Endothelial cell of umbilical vein (primary cell): ENCODE measurements around the gene GRID2. TPM values are rescaled to one million over a fixed set of nuclear protein-coding genes. Genes with fewer than 3 reads are reported as not detected.

Source experiments
- BruUV-seq: library from RNA; stranded (reverse); fragments of 400-500 nt; replicated peaks from 2 replicates; lab custom pipeline; 2021; lab: Mats Ljungman, UMichigan
- CTCF ChIA-PET: fragments of 300-600, 350-600 bp; sonication (Branson Sonifier 250); formaldehyde crosslinking; loops from one replicate; lab custom pipeline; 2021; ENCODE audit warnings: antibody characterized with exemption, inconsistent platforms; lab: Charles Lee
- POLR2A ChIA-PET: fragments of 300-600, 350-600 bp; sonication (Branson Sonifier 250); formaldehyde crosslinking; loops from one replicate; lab custom pipeline; 2021; ENCODE audit warnings: antibody characterized with exemption, inconsistent platforms; lab: Charles Lee
- DNase-seq: peaks from one replicate; pipeline ENCODE4 v3.0.0-alpha.2; 2011; ENCODE audit warnings: low read depth, low spot score
- FAIRE-seq: peaks from 2 replicates; lab custom pipeline; 2011; peaks lifted over from hg19 to GRCh38; lab: Jason Lieb, UNC
- H2AFZ ChIP-seq: 2 replicates; pipeline ENCODE4 v1.6.0; 2012; ENCODE audit warnings: low read depth, low read length, control low read depth, inconsistent platforms
- H3K27ac ChIP-seq: 2 replicates; pipeline ENCODE4 v1.5.1; 2011; ENCODE audit warnings: low read depth, mild to moderate bottlenecking, control low read depth, low read length, moderate library complexity; ENCODE audit not compliant: insufficient read depth
- H3K27me3 ChIP-seq, 2 experiments: 2 replicates each; pipeline versions ENCODE4 v1.6.0 to v1.6.1; 2011; ENCODE audit warnings: low read length in 2 of 2, mixed read lengths in 1 of 2; ENCODE audit not compliant: control insufficient read depth in 2 of 2, insufficient read depth in 2 of 2
- H3K36me3 ChIP-seq, 2 experiments: 2 replicates in 1 of 2; 3 replicates in 1 of 2; pipeline ENCODE4 v1.5.1; 2011; ENCODE audit warnings: low read length in 2 of 2, mild to moderate bottlenecking in 1 of 2, moderate library complexity in 1 of 2; ENCODE audit not compliant: control insufficient read depth in 2 of 2, insufficient read depth in 2 of 2; ENCODE audit errors: extremely low read depth in 1 of 2
- H3K4me1 ChIP-seq: 3 replicates; pipeline ENCODE4 v1.5.1; 2011; ENCODE audit warnings: mild to moderate bottlenecking, low read length; ENCODE audit not compliant: control insufficient read depth, insufficient read depth; ENCODE audit errors: extremely low read depth
- H3K4me2 ChIP-seq: 2 replicates; pipeline ENCODE4 v1.6.1; 2011; ENCODE audit warnings: low read length, control low read depth, mixed read lengths; ENCODE audit not compliant: insufficient read depth
- H3K4me3 ChIP-seq, 3 experiments: fragments of 200-600 bp in 1 of 3; sonication (generic), shearing (Covaris generic) in 1 of 3; replicated peaks in 1 of 3; 2 replicates each; pipeline ENCODE4 v1.5.1; 2011 to 2016; ENCODE audit warnings: control low read depth in 3 of 3, low read length in 3 of 3, mild to moderate bottlenecking in 2 of 3, inconsistent platforms in 1 of 3, low read depth in 1 of 3, moderate library complexity in 1 of 3; ENCODE audit not compliant: insufficient read depth in 1 of 3
- H3K79me2 ChIP-seq: 2 replicates; pipeline ENCODE4 v1.6.0; 2012; ENCODE audit warnings: low read length, inconsistent platforms; ENCODE audit not compliant: control insufficient read depth, insufficient read depth
- H3K9ac ChIP-seq: replicated peaks from 2 replicates; pipeline ENCODE3; 2011; ENCODE audit warnings: low read length, control low read depth; ENCODE audit not compliant: insufficient read depth; ENCODE audit errors: extremely low read depth
- H3K9me1 ChIP-seq: replicated peaks from 3 replicates; pipeline ENCODE4 v1.6.0; 2011; ENCODE audit warnings: mild to moderate bottlenecking, low read length; ENCODE audit not compliant: control insufficient read depth, insufficient read depth; ENCODE audit errors: extremely low read depth
- H3K9me3 ChIP-seq: replicated peaks from 2 replicates; pipeline ENCODE4 v1.5.1; 2012; ENCODE audit warnings: low read length, inconsistent platforms; ENCODE audit not compliant: control insufficient read depth, insufficient read depth
- H4K20me1 ChIP-seq: replicated peaks from 2 replicates; pipeline ENCODE3; 2011; ENCODE audit warnings: mild to moderate bottlenecking, low read length; ENCODE audit not compliant: control insufficient read depth, insufficient read depth; ENCODE audit errors: extremely low read depth
- EZH2 ChIP-seq: IDR thresholded peaks from 2 replicates; pipeline ENCODE4 v1.6.1; 2012; ENCODE audit warnings: borderline replicate concordance, low read depth, mild to moderate bottlenecking, moderate library complexity, low read length, inconsistent platforms; ENCODE audit not compliant: severe bottlenecking
- FOS ChIP-seq: IDR thresholded peaks from 2 replicates; pipeline ENCODE4 v1.6.1; 2011; ENCODE audit warnings: mild to moderate bottlenecking, low read length, moderate library complexity, borderline replicate concordance; ENCODE audit not compliant: insufficient read depth
- GATA2 ChIP-seq: IDR thresholded peaks from 2 replicates; pipeline ENCODE4 v1.7.0; 2011; ENCODE audit warnings: low read depth, mild to moderate bottlenecking, moderate library complexity, mixed read lengths, low read length; ENCODE audit not compliant: insufficient read length, insufficient read depth
- JUN ChIP-seq: IDR thresholded peaks from 2 replicates; pipeline ENCODE4 v1.6.1; 2011; ENCODE audit warnings: borderline replicate concordance, low read depth; ENCODE audit not compliant: insufficient read length, insufficient read depth
- MYC ChIP-seq: IDR thresholded peaks from one replicate; pipeline ENCODE4 v1.6.1; 2011; ENCODE audit warnings: mild to moderate bottlenecking, low read depth, low read length
- POLR2A ChIP-seq: IDR thresholded peaks from 2 replicates; pipeline ENCODE4 v1.6.1; 2012; ENCODE audit warnings: low read depth, mild to moderate bottlenecking, control low read depth, low read length
- POLR2AphosphoS5 ChIP-seq: IDR thresholded peaks from 2 replicates; pipeline ENCODE4 v1.6.1; 2012; ENCODE audit warnings: low read depth, mild to moderate bottlenecking, control low read depth, low read length, moderate library complexity; ENCODE audit not compliant: insufficient read depth
- dilution Hi-C: fragments of 300-500 bp; cut with MboI; formaldehyde crosslinking; loops from one replicate; pipeline ENCODE4 v1.15.0; 2019; ENCODE audit warnings: low sequenced_read_pairs; ENCODE audit not compliant: extremely low pct_ligation_motif_present
- intact Hi-C: fragments of 100-400 bp; cut with micrococcal nuclease; formaldehyde crosslinking; loops from one replicate; pipeline ENCODE4 v1.10.0; 2022
- polyA plus RNA-seq, 4 experiments: library from polyadenylated mRNA; depleted of rRNA in 3 of 4; stranded (reverse) in 3 of 4; unstranded in 1 of 4; fragments of >200 nt; gene quantifications; 2 replicates each; pipeline versions ENCODE4 v1.2.1 to v1.2.3, GENCODE V29; 2011 to 2012; ENCODE audit warnings: missing spikeins in 1 of 4
- total RNA-seq: library from RNA; stranded (reverse); gene quantifications from 2 replicates; pipeline ENCODE4 v1.2.3, GENCODE V29; 2021
- TF ChIP-seq, protein P1 (sequence below), 2 donors: IDR thresholded peaks; 1 replicate in 1 of 2; 2 replicates in 1 of 2; pipeline ENCODE4 v1.5.1; 2011; ENCODE audit warnings: low read length in 2 of 2, mild to moderate bottlenecking in 2 of 2, moderate library complexity in 2 of 2, control low read depth in 1 of 2, inconsistent platforms in 1 of 2, low read depth in 1 of 2; ENCODE audit not compliant: insufficient read depth in 1 of 2; ENCODE audit errors: extremely low read depth in 1 of 2
- TF ChIP-seq, protein P2 (sequence below): IDR thresholded peaks from 2 replicates; pipeline ENCODE4 v1.6.1; 2011; ENCODE audit not compliant: insufficient read depth, insufficient read length

Gene GRID2
- total and polyA plus RNA-seq, 2 donors (not counting 3 experiments of a cell fraction or from before 2014, with no cell fraction given): not detected

DNA sequence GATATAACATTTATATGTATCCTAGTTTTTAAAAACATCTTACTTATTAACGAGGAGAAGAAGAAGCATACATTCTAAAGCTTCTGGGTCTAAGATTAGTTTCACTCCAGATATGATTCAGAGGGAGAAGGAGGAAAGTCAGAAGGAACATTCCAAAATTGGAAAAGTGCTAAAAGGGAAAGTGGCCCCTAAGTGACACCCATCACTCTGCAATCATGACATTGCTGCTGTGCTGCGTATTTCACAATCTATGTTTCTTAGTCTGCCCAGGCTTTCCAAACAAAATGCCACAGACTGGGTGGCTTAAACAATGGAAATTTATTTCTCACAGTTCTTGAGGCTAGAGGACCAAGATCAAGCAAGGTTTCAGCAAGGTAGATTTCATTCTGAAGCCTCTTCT lies 1452.3 kb downstream of the GRID2 start:
- DNase-seq (no peak), FAIRE-seq (no peak)
- Histone ChIP-seq H3K27ac (no peak overlapping the region), H3K9ac (no peak overlapping the region), H3K36me3 (no peaks in the 10 kb centered on the region), H3K4me1 (no peaks in the 10 kb centered on the region), H3K27me3 (no peaks in the 10 kb centered on the region), H2AFZ (no peak overlapping the region), H4K20me1 (no peaks in the 10 kb centered on the region), H3K79me2 (no peaks in the 10 kb centered on the region), H3K9me3 (no peaks in the 10 kb centered on the region), H3K9me1 (no peaks in the 10 kb centered on the region), H3K4me3 (no peak overlapping the region), H3K4me2 (no peak overlapping the region)
- no TSS peak for BruUV-seq
- intact Hi-C loops: no loop called here
- TF ChIP-seq POLR2A: no peak
- TF ChIP-seq POLR2AphosphoS5: no peak
- no peak for TF ChIP-seq FOS
- no peak for TF ChIP-seq JUN
- no peak for TF ChIP-seq MYC
- TF ChIP-seq, protein P1, sequence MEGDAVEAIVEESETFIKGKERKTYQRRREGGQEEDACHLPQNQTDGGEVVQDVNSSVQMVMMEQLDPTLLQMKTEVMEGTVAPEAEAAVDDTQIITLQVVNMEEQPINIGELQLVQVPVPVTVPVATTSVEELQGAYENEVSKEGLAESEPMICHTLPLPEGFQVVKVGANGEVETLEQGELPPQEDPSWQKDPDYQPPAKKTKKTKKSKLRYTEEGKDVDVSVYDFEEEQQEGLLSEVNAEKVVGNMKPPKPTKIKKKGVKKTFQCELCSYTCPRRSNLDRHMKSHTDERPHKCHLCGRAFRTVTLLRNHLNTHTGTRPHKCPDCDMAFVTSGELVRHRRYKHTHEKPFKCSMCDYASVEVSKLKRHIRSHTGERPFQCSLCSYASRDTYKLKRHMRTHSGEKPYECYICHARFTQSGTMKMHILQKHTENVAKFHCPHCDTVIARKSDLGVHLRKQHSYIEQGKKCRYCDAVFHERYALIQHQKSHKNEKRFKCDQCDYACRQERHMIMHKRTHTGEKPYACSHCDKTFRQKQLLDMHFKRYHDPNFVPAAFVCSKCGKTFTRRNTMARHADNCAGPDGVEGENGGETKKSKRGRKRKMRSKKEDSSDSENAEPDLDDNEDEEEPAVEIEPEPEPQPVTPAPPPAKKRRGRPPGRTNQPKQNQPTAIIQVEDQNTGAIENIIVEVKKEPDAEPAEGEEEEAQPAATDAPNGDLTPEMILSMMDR (IDR thresholded peaks at IDR 0.05; ENCODE audit: extremely low read depth in 1 of 2, insufficient read depth in 1 of 2, low read depth in 1 of 2, low read length in 2 of 2): no peak
- TF ChIP-seq, protein P2, sequence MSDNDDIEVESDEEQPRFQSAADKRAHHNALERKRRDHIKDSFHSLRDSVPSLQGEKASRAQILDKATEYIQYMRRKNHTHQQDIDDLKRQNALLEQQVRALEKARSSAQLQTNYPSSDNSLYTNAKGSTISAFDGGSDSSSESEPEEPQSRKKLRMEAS: no peak
- TF ChIP-seq GATA2: no peak
- no peak for TF ChIP-seq EZH2
- POLR2A ChIA-PET: no interaction called here
- CTCF ChIA-PET: no interaction called here
- dilution Hi-C loops: no loop called here
